Urinary bladder (tissue), 4 donors: ENCODE data around the gene DHFR. TPM values are rescaled to one million over a fixed set of nuclear protein-coding genes. Genes with fewer than 3 reads are reported as not detected.
"Not testable (repeated sequence)": the region's sequence is repeated elsewhere in the genome, so short reads cannot be mapped to it uniquely, and the experiment has no call there.

ENCODE experiments used
- DNase-seq: peaks from one replicate; pipeline ENCODE4 v3.0.0-alpha.2; 2015; ENCODE audit errors: extremely low spot score
- H3K27ac ChIP-seq: one replicate; pipeline ENCODE4 v1.5.1; 2013; ENCODE audit warnings: low read depth, mild to moderate bottlenecking, moderate library complexity
- H3K36me3 ChIP-seq: one replicate; pipeline ENCODE4 v1.6.1; 2013; ENCODE audit warnings: mild to moderate bottlenecking, moderate library complexity; ENCODE audit not compliant: insufficient read depth
- H3K4me1 ChIP-seq: one replicate; pipeline ENCODE4 v1.6.1; 2013; ENCODE audit warnings: mild to moderate bottlenecking, moderate library complexity; ENCODE audit not compliant: insufficient read depth
- H3K4me3 ChIP-seq: one replicate; pipeline ENCODE4 v1.5.1; 2013; ENCODE audit warnings: low read depth, low read length
- WGBS: extraction: QIAGEN DNeasy Blood & Tissue Kit; methylation state at CpG from one replicate; pipeline ENCODE4 v1.1.7; 2013; 5-methylcytosine and 5-hydroxymethylcytosine counted together
- polyA plus RNA-seq: library from polyadenylated mRNA; stranded (reverse); fragments of 200-250 nt; gene quantifications from one replicate; pipeline ENCODE4 v1.2.3, GENCODE V29; 2013
- total RNA-seq: library from RNA; depleted of rRNA; stranded (reverse); fragments of >200 nt; gene quantifications from one replicate; pipeline ENCODE4 v1.2.3, GENCODE V29; 2014
- donor health status: healthy with polysubstance abuse.
- donor health status: healthy.

DHFR gene
- total and polyA plus RNA-seq, 2 donors: 11.3 to 30.5 TPM

DNA sequence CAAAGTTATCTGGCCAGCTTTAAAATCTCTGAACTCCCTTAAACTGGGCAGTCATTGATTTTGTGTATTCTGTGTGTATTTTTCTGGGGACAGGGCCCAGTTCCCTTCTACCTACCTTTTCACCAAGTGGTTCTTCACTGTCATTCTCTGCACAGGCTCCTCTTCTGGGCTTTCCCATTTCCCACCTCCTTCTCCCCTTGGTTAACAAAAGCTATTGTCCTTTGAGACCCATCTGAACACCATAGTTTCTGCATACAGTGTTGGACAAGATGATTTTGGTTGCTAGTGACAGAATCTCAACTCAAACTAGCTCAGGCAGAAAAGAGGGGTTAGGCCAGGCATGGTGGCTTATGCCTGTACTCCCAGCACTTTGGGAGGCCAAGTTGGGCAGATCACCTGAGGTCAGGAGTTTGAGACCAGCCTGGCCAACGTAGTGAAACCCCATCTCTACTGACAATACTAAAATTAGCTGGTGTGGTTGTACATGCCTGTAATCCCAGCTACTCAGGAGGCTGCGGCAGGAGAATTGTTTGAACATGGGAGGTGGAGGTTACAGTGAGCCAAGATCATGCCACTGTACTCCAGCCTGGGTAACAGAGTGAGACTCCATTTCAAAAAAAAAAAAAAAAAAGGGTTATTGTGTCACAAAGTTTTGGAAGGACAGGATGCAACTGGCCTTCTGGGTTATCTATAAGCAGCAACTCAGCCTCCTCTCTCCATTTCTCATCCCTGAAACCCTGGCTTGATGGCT lies 53.7 kb downstream of the DHFR start:
- no peak overlapping the region for H3K27ac ChIP-seq
- no peak for DNase-seq
- no peaks in the 10 kb centered on the region for H3K36me3 ChIP-seq
- no peaks in the 10 kb centered on the region for H3K4me1 ChIP-seq
- 91% methylated on average over 2 of the region's 2 CpGs for WGBS
- H3K4me3 ChIP-seq: no peak overlapping the region

DNA sequence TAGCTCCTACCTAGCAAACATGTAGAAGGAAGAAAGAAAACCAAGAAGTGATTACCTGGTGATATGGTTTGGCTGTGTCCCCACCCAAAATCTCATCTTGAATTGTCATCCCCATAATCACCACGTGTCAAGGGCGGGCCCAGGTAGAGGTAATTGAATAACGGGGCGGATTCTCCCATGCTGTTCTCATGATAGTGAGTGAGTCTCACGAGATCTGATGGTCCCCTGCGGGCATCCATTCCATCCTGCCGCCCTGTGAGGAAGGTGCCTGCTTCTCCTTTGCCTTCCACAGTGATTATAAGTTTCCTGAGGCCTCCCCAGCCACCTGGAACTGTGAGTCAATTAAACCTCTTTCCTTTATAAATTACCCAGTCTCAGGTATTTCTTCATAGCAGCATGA lies 57.3 kb downstream of the DHFR start:
- Histone ChIP-seq H3K4me1 (no peaks in the 10 kb centered on the region), H3K27ac (no peak overlapping the region), H3K36me3 (no peaks in the 10 kb centered on the region), H3K4me3 (no peak overlapping the region)
- WGBS: 61% methylated on average over 7 of the region's 7 CpGs
- no peak for DNase-seq

DNA sequence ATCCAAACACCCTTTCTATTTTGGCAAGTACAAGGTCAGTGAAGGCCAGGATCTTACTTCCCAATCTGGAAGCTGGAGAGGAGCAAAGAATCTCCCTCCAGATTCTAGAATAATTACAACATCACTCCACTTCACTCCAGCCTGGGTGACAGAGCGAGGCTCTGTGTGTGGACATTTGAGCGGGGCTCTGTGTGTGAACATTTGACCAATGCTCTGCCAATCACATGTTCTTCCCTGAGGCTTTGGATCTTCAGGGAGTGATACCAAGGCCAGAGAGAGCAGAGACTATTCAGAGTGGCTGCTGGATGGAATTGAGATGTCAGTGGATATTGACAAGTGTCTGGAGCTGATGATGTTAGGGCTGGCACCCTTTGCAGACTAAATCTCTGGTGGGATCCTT lies 60.0 kb downstream of the DHFR start:
- Histone ChIP-seq H3K4me1 (no peaks in the 10 kb centered on the region), H3K4me3 (no peak overlapping the region), H3K36me3 (no peaks in the 10 kb centered on the region), H3K27ac (no peak overlapping the region)
- 76% methylated on average over 2 of the region's 2 CpGs for WGBS
- no peak for DNase-seq

DNA sequence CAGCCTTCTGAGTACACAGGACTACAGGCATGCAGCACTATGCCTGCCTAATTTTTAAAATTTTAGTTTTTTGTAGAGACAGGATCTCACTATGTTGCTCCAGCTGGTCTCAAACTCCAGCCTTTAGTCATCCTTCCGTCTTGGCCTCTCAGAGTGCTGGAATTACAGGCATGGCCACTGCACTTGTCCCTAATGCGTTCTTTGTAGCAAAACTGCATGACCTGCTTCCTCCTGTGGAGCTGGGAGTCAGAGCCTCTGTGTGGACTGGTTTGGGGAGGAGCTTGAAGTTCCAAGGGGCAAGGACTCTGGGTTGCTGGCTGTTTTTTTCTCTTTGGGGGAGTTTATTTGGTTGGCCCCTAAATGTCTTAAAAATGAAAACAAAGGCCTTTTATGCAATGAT lies 62.0 kb downstream of the DHFR start:
- DNase-seq: no peak
- H3K4me1 ChIP-seq: no peaks in the 10 kb centered on the region
- no peaks in the 10 kb centered on the region for H3K36me3 ChIP-seq
- no peak overlapping the region for H3K4me3 ChIP-seq
- 77% methylated on average over 2 of the region's 2 CpGs for WGBS
- H3K27ac ChIP-seq: no peak overlapping the region

DNA sequence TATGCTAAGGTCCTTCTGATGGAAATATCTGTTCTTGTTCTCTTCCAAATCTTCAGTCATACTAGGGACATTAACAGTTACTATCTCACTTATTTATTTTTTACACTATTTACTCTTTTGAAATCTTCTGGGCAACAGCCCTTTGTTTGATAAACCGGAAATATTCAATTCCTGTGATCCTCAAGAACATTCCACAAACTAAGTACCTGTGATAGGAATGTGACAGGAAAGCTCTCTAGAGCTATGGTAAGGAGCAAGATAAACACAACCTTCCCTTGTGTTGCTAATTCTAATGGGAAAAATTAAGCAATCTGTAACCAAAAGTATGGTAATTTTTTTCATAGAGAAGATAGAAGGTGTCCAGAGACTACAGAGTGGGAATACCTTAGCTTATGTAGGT lies 62.7 kb downstream of the DHFR start:
- DNase-seq: no peak
- Histone ChIP-seq H3K27ac (no peak overlapping the region), H3K36me3 (no peaks in the 10 kb centered on the region), H3K4me1 (no peaks in the 10 kb centered on the region), H3K4me3 (no peak overlapping the region)
- WGBS: 40% methylated on average over 1 of the region's 1 CpG

DNA sequence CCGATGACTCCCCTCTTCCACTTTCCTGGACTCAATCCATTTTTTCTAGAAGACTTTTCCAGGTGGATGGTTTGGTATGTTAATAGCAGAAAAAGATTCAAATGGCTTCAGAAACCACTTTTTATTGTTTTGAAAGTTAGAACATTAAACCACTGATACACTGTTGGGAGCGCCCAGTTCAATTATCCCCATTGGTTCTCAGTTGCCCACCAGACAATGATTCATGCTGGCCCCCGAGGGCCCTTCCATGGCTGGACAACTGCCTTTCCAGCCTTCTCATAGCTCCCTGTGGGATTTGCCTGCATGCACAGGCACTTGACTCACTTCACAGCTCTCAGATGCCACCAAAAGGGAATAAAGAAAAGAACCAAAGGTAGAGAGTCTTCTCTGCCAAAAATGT lies 63.4 kb downstream of the DHFR start:
- H3K4me3 ChIP-seq: no peak overlapping the region
- no peaks in the 10 kb centered on the region for H3K4me1 ChIP-seq
- DNase-seq: no peak
- H3K27ac ChIP-seq: no peak overlapping the region
- 95% methylated on average over 3 of the region's 3 CpGs for WGBS
- no peaks in the 10 kb centered on the region for H3K36me3 ChIP-seq

DNA sequence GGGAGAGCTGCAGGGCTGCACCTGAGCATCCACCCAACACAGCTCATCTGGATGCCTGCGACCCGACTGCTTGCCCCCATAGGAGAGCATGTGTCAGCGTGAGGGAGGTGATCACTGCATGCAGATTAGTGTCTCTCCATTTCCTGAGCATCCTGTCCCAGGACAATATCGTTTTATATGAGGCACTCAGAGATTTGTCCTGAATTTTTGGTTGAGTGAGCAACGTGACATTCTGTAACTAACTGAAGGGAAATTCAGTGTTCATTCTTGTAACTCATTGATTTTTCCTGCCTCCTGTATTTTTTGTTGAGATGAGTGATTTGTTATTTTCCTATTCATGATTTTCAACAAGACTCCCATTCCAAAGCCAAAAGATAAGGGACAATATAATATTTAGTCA lies 64.0 kb downstream of the DHFR start:
- 86% methylated on average over 5 of the region's 5 CpGs for WGBS
- Histone ChIP-seq H3K27ac (no peak overlapping the region), H3K36me3 (no peaks in the 10 kb centered on the region), H3K4me1 (no peaks in the 10 kb centered on the region), H3K4me3 (no peak overlapping the region)
- no peak for DNase-seq

DNA sequence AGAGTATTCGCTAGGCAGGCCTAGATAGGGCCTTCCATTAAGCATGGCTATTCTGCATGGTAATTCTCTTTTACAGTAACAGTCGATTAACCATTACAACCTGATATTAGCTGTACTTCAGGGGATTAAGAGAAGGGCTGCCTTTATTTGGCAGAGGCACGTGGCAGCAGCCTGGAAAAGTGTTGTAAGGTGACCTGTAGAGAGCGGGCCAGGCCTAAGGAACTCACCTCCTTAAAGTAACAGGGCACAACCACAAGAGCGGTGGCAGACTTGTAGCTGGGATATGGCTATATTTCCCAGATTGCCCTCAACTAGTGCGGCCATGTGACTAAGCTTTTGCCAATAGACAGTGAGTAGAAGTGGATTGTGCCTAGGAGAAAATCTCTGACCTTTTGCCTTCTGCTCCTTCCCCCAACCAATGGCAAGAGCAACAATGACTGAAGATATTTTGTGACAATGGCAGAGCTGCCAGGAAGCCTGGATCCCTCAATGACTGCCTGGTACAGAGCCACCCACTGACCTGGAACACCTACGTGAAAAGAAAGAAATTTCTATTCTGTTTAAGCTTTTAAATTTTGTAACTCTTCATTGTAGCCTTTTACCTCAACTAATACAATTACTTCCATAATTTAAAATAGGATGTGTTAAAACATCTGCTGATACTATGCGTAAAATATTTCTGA lies 65.8 kb downstream of the DHFR start:
- Histone ChIP-seq H3K4me3 (no peak overlapping the region), H3K4me1 (no peaks in the 10 kb centered on the region), H3K36me3 (no peaks in the 10 kb centered on the region), H3K27ac (no peak overlapping the region)
- DNase-seq: no peak
- 85% methylated on average over 8 of the region's 8 CpGs for WGBS

DNA sequence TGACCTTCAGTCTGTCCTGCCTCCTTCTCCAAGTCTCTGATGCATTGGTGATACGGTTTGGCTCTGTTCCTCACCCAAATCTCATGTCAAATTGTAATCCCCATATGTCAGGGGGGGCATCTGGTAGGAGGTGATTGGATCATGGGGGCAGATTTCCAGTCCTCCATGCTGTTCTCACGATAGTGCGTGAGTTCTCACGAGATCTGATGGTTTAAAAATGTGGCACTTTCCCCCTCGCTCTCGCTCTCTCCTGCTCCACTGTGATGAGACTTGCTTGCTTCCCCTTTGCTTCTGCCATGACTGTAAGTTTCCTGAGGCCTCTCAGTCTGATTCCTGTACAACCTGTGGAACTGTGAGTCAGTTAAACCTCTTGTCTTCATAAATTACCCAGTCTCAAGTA lies 70.0 kb downstream of the DHFR start:
- H3K27ac ChIP-seq: no peak overlapping the region

DNA sequence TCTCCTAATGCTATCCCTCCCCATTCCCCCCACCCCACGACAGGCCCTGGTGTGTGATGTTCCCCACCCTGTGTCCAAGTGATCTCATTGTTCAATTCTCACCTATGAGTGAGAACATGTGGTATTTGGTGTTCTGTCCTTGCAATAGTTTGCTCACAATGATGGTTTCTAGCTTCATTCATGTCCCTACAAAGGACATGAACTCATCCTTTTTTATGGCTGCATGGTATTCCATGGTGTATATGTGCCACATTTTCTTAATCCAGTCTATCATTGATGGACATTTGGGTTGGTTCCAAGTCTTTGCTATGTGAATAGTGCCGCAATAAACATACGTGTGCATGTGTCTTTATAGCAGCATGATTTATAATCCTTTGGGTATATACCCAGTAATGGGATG lies 74.5 kb downstream of the DHFR start:
- not testable (repeated sequence) for H3K36me3 ChIP-seq, H3K27ac ChIP-seq, H3K4me1 ChIP-seq, DNase-seq, H3K4me3 ChIP-seq
- WGBS: 89% methylated on average over 3 of the region's 3 CpGs

More for the DNA sequence above, 70.0 kb downstream of the DHFR start:
- 87% methylated on average over 6 of the region's 6 CpGs for WGBS
- Histone ChIP-seq H3K4me1 (no peaks in the 10 kb centered on the region), H3K36me3 (no peaks in the 10 kb centered on the region), H3K4me3 (no peak overlapping the region)
- no peak for DNase-seq

DNA sequence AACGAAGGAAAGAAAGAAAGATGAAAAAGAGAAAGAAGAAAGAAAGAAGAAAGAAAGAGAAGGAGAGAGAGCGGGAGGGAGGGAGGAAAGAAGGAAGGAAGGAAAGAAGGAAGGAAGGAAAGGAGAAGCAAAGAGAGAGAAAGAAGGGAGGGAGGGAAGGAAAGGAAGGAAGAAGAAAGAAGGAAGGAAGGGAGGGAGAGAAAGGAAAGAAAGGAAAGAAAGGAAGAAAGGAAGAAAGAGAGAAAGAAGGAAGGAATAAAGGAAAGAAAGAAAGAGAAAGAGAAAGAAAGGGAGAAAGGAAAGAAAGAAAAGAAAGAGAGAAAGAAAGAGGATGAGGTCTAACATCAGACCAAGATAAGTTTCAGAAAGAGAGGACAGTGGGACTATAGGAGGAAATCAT lies 75.7 kb downstream of the DHFR start:
- DNase-seq: no peak
- H3K36me3 ChIP-seq: no peaks in the 10 kb centered on the region
- WGBS: 98% methylated on average over 2 of the region's 2 CpGs
- no peak overlapping the region for H3K27ac ChIP-seq
- H3K4me1 ChIP-seq: no peaks in the 10 kb centered on the region
- no peak overlapping the region for H3K4me3 ChIP-seq

DNA sequence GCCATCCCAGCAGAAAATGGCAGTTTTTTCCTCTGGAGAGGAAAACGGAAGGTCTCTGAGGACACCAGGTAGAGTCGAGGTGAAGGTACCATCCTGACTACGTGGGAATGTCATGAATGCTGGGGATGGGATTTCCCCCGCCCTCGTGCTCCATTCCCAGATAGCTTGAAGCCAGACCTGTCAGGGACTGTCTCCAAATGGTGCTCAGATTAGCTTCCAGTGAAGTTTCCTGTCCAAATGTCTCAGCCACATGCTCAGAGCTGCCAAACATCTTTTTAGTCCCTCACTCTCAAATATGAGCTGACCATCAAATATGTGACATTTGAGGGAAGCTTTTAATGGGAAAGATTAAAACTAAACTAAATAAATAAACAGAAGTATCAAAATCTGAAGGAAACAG lies 77.1 kb downstream of the DHFR start:
- Histone ChIP-seq H3K4me3 (no peak overlapping the region), H3K27ac (no peak overlapping the region), H3K4me1 (no peaks in the 10 kb centered on the region), H3K36me3 (no peaks in the 10 kb centered on the region)
- 30% methylated on average over 5 of the region's 5 CpGs for WGBS
- no peak for DNase-seq

DNA sequence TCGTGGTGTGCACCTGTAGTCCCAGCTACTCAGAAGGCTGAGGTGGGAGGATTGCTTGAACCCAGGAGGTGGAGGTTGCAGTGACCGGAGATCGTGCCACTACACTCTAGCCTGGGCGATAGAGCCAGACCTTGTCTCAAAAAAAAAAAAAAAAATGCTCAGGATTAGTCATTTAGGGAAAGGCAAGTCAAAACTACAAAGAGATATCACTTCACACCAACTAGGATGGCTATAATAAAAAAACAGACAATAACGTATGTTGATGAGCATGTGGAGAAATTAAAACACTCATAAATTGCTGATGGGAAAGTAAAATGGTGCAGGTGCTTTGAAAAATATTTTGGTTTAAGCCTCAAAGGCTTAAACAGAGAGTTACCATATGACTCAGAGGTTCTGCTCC lies 78.4 kb downstream of the DHFR start:
- H3K4me1 ChIP-seq: no peaks in the 10 kb centered on the region
- WGBS: 83% methylated on average over 5 of the region's 5 CpGs
- no peak for DNase-seq
- no peak overlapping the region for H3K4me3 ChIP-seq
- no peak overlapping the region for H3K27ac ChIP-seq
- no peaks in the 10 kb centered on the region for H3K36me3 ChIP-seq
